IMR-90 (cell line): ENCODE measurements around the gene ALDH18A1. TPM values are rescaled to one million over a fixed set of nuclear protein-coding genes. Genes with fewer than 3 reads are reported as not detected.

Source experiments
- ATAC-seq: fragments of 200-7000 bp; cut with Tn5 transposase; 2 replicates; pipeline ENCODE4 v1.9.1; 2020; ENCODE audit warnings: low read depth, mild to moderate bottlenecking, moderate library complexity
- BruUV-seq: library from RNA; stranded (reverse); fragments of 400-500 nt; replicated peaks from 2 replicates; lab custom pipeline; 2021; lab: Mats Ljungman, UMichigan
- CTCF ChIA-PET: fragments of 300-600 bp; formaldehyde crosslinking; extraction: SDS; loops from one replicate; lab custom pipeline; 2021; ENCODE audit warnings: antibody characterized with exemption; lab: Yijun Ruan, JAX
- POLR2A ChIA-PET: fragments of 300-600 bp; sonication (Branson Sonifier 250); formaldehyde crosslinking; loops from one replicate; lab custom pipeline; 2022; ENCODE audit warnings: antibody characterized with exemption; ENCODE audit not compliant: unreplicated experiment; lab: Charles Lee
- DNase-seq: peaks from one replicate; pipeline ENCODE4 v3.0.0; 2013
- H2AFZ ChIP-seq: replicated peaks from 2 replicates; pipeline ENCODE3; 2013; ENCODE audit warnings: low read length, mild to moderate bottlenecking; ENCODE audit not compliant: poor library complexity
- H2AK5ac ChIP-seq: 2 replicates; pipeline ENCODE4 v1.6.1; 2013; ENCODE audit warnings: low read depth, low read length, inconsistent platforms
- H2AK9ac ChIP-seq: replicated peaks from 2 replicates; pipeline ENCODE3; 2013; ENCODE audit warnings: mild to moderate bottlenecking, low read depth, low read length, moderate library complexity; ENCODE audit not compliant: poor library complexity
- H2BK120ac ChIP-seq: 2 replicates; pipeline ENCODE4 v1.6.1; 2013; ENCODE audit warnings: low read depth, low read length, inconsistent platforms
- H2BK15ac ChIP-seq: 3 replicates; pipeline ENCODE4 v1.6.1; 2013; ENCODE audit warnings: low read depth, low read length, inconsistent platforms
- H2BK20ac ChIP-seq: 2 replicates; pipeline ENCODE4 v1.6.1; 2013; ENCODE audit warnings: low read depth, mild to moderate bottlenecking, inconsistent platforms, low read length, moderate library complexity
- H2BK5ac ChIP-seq: 2 replicates; pipeline ENCODE4 v1.6.1; 2013; ENCODE audit warnings: mild to moderate bottlenecking, low read depth, low read length, inconsistent platforms; ENCODE audit not compliant: poor library complexity, severe bottlenecking
- H3K14ac ChIP-seq: replicated peaks from 2 replicates; pipeline ENCODE4 v1.6.1; 2013; ENCODE audit warnings: low read depth, low read length, inconsistent platforms
- H3K18ac ChIP-seq: 2 replicates; pipeline ENCODE4 v1.6.1; 2013; ENCODE audit warnings: low read depth, low read length, control low read depth
- H3K23ac ChIP-seq: 2 replicates; pipeline ENCODE4 v1.6.1; 2013; ENCODE audit warnings: low read depth, low read length, inconsistent platforms
- H3K27ac ChIP-seq: 2 replicates; pipeline ENCODE4 v1.5.1; 2013; ENCODE audit warnings: mild to moderate bottlenecking, control low read depth, low read length; ENCODE audit not compliant: insufficient read depth
- H3K27me3 ChIP-seq: 2 replicates; pipeline ENCODE4 v1.6.1; 2013; ENCODE audit warnings: low read length; ENCODE audit not compliant: control insufficient read depth, insufficient read depth
- H3K36me3 ChIP-seq: 2 replicates; pipeline ENCODE4 v1.6.1; 2013; ENCODE audit warnings: low read length, mixed read lengths; ENCODE audit not compliant: control insufficient read depth, insufficient read depth
- H3K4ac ChIP-seq: 2 replicates; pipeline ENCODE4 v1.6.1; 2013; ENCODE audit warnings: low read depth, low read length, inconsistent platforms
- H3K4me1 ChIP-seq: 2 replicates; pipeline ENCODE4 v1.6.1; 2013; ENCODE audit warnings: low read length, mixed read lengths; ENCODE audit not compliant: control insufficient read depth, insufficient read depth
- H3K4me2 ChIP-seq: 2 replicates; pipeline ENCODE4 v1.6.1; 2013; ENCODE audit warnings: low read depth, mild to moderate bottlenecking, control low read depth, low read length, moderate library complexity
- H3K4me3 ChIP-seq: 2 replicates; pipeline ENCODE4 v1.5.1; 2013; ENCODE audit warnings: low read depth, mild to moderate bottlenecking, control low read depth, low read length, moderate library complexity; ENCODE audit not compliant: insufficient read depth
- H3K56ac ChIP-seq: 2 replicates; pipeline ENCODE4 v1.6.1; 2013; ENCODE audit warnings: low read length, inconsistent platforms; ENCODE audit not compliant: insufficient read depth; ENCODE audit errors: extremely low read depth
- H3K79me1 ChIP-seq, 2 experiments: 2 replicates each; pipeline ENCODE4 v1.6.1; 2013; ENCODE audit warnings: low read length in 2 of 2, inconsistent platforms in 1 of 2, low read depth in 1 of 2
- H3K9ac ChIP-seq: 2 replicates; pipeline ENCODE4 v1.6.1; 2013; ENCODE audit warnings: low read depth, low read length, control low read depth
- H3K9me1 ChIP-seq: 2 replicates; pipeline ENCODE4 v1.6.1; 2013; ENCODE audit warnings: low read length, inconsistent platforms; ENCODE audit not compliant: insufficient read depth
- H3K9me3 ChIP-seq: 2 replicates; pipeline ENCODE4 v1.6.1; 2013; ENCODE audit warnings: low read length; ENCODE audit not compliant: control insufficient read depth, insufficient read depth
- H4K20me1 ChIP-seq: 2 replicates; pipeline ENCODE4 v1.6.1; 2013; ENCODE audit warnings: low read length, inconsistent platforms; ENCODE audit not compliant: insufficient read depth
- H4K5ac ChIP-seq: 2 replicates; pipeline ENCODE4 v1.6.1; 2013; ENCODE audit warnings: mild to moderate bottlenecking, low read depth, low read length, control low read depth
- H4K8ac ChIP-seq, 2 experiments: 2 replicates each; pipeline ENCODE4 v1.6.1; 2013; ENCODE audit warnings: low read depth in 2 of 2, low read length in 2 of 2, control low read depth in 1 of 2, inconsistent platforms in 1 of 2
- H4K91ac ChIP-seq: 2 replicates; pipeline ENCODE4 v1.6.1; 2013; ENCODE audit warnings: low read depth, low read length, inconsistent platforms; ENCODE audit not compliant: insufficient read depth
- RAD21 ChIP-seq: IDR thresholded peaks from 2 replicates; pipeline ENCODE4 v1.6.1; 2012; ENCODE audit warnings: low read length, improper control_type of control experiment
- RCOR1 ChIP-seq: IDR thresholded peaks from 2 replicates; pipeline ENCODE4 v1.6.1; 2012; ENCODE audit warnings: mild to moderate bottlenecking, low read length, improper control_type of control experiment; ENCODE audit not compliant: insufficient replicate concordance
- SMC3 ChIP-seq: fragments of 150-350 bp; IDR thresholded peaks from 2 replicates; pipeline ENCODE4 v1.6.1; 2016; ENCODE audit warnings: low read depth, mild to moderate bottlenecking, antibody characterized with exemption, low read length, moderate library complexity
- WGBS, 2 experiments: methylation state at CpG; one replicate each; pipeline versions ENCODE4 v1.1.5 to v1.1.7; 2013; ENCODE audit warnings: missing lambda C conversion rate in 2 of 2; ENCODE audit not compliant: insufficient read length in 1 of 2; ENCODE audit errors: extremely low coverage in 2 of 2; 5-methylcytosine and 5-hydroxymethylcytosine counted together
- dilution Hi-C: fragments of 300-500 bp; cut with HindIII; formaldehyde crosslinking; loops from one replicate; pipeline ENCODE4 v1.14.3; 2018; ENCODE audit warnings: low sequenced_read_pairs; ENCODE audit not compliant: unreplicated experiment
- in situ Hi-C: fragments of 300-500 bp; cut with MboI; formaldehyde crosslinking; loops from 3 replicates; pipeline ENCODE4 v1.14.3; 2019; ENCODE audit warnings: low sequenced_read_pairs, inconsistent platforms, mixed read lengths
- intact Hi-C: fragments of 100-400 bp; cut with micrococcal nuclease; formaldehyde crosslinking; loops from 2 replicates; pipeline ENCODE4 v1.10.0; 2022
- polyA plus RNA-seq, 3 experiments: library from polyadenylated mRNA; depleted of rRNA; stranded (reverse); fragments of >200 nt; gene quantifications; 2 replicates each; pipeline ENCODE4 v1.2.3, GENCODE V29; 2012; ENCODE audit warnings: low replicate concordance in 1 of 3
- total RNA-seq: library from RNA; depleted of rRNA; stranded (reverse); fragments of >200 nt; gene quantifications from 2 replicates; pipeline ENCODE4 v1.2.3, GENCODE V29; 2012

ALDH18A1 gene
- total and polyA plus RNA-seq, 2 of the 4 experiments (the other 2 are of a cell fraction) = 93.4 to 232 TPM

GRCh38 chr10:95574649-95575365 lies 81.7 kb downstream of the ALDH18A1 start:
- Histone ChIP-seq H3K9me1 (no peaks in the 10 kb centered on the region), H3K36me3 (no peaks in the 10 kb centered on the region), H3K4ac (no peak overlapping the region), H3K4me2 (no peak overlapping the region), H3K27me3 (peaks cover 5% of the 10 kb centered on the region), H3K79me1 (no peaks in the 10 kb centered on the region), H2BK5ac (no peak overlapping the region), H4K20me1 (no peaks in the 10 kb centered on the region), H2BK120ac (no peak overlapping the region), H4K8ac (no peak overlapping the region), H3K4me3 (no peak overlapping the region), H3K23ac (no peak overlapping the region), H3K9ac (no peak overlapping the region), H3K56ac (no peak overlapping the region), H2BK15ac (no peak overlapping the region), H2AK5ac (no peak overlapping the region), H3K27ac (no peak overlapping the region), H2AK9ac (no peak overlapping the region), H3K14ac (no peak overlapping the region), H3K18ac (no peak overlapping the region), H3K9me3 (no peaks in the 10 kb centered on the region), H4K91ac (no peak overlapping the region), H4K5ac (no peak overlapping the region), H2AFZ (no peak overlapping the region), H2BK20ac (no peak overlapping the region), H3K4me1 (no peaks in the 10 kb centered on the region)
- POLR2A ChIA-PET = no interaction called here
- ATAC-seq (no peak), DNase-seq (no peak)
- in situ Hi-C loops (no loop called here), dilution Hi-C loops (no loop called here), intact Hi-C loops (no loop called here)
- TF ChIP-seq RAD21 = no peak
- TF ChIP-seq RCOR1 = no peak
- no peak for TF ChIP-seq SMC3
- WGBS, 2 experiments = 81% methylated on average over 5 of the region's 11 CpGs; no CpG with 5 or more reads in 1 of the 2 experiments
- BruUV-seq = no TSS peak
- CTCF ChIA-PET = no interaction called here
